Fibroblast of villous mesenchyme (primary cell): Measurements from ENCODE around the gene ADGRL3. TPM values are rescaled to one million over a fixed set of nuclear protein-coding genes. Genes with fewer than 3 reads are reported as not detected.

Experiments
- DNase-seq: peaks from one replicate; pipeline ENCODE4 v3.0.0-alpha.2; 2010; ENCODE audit warnings: low read depth
- H3K4me3 ChIP-seq: 2 replicates; pipeline ENCODE4 v1.5.1; 2011; ENCODE audit warnings: low read depth, mild to moderate bottlenecking, low read length
- CTCF ChIP-seq: IDR thresholded peaks from 2 replicates; pipeline ENCODE4 v1.5.1; 2012; ENCODE audit warnings: low read depth, mild to moderate bottlenecking, low read length; ENCODE audit not compliant: insufficient read depth
- total RNA-seq: library from RNA; depleted of rRNA; stranded (reverse); fragments of >200 nt; gene quantifications from 2 replicates; pipeline ENCODE4 v1.2.3, GENCODE V29; 2012

The ADGRL3 gene
- total RNA-seq, 1 donor: 2.2 TPM

GRCh38 chr4:61212788-61213187, 12.7 kb downstream of the ADGRL3 start:
- no peak overlapping the region for H3K4me3 ChIP-seq
- no peak for TF ChIP-seq CTCF
- DNase-seq: no peak

- no peak for DNase-seq
- H3K4me3 ChIP-seq: no peak overlapping the region
- no peak for TF ChIP-seq CTCF
Measured at GRCh38 chr4:61214680-61215079, 14.6 kb downstream of the ADGRL3 start.

GRCh38 chr4:61217222-61217621, 17.1 kb downstream of the ADGRL3 start:
- H3K4me3 ChIP-seq: no peak overlapping the region
- DNase-seq: no peak
- TF ChIP-seq CTCF: no peak

GRCh38 chr4:61220556-61220955, 20.4 kb downstream of the ADGRL3 start:
- no peak overlapping the region for H3K4me3 ChIP-seq
- no peak for DNase-seq
- TF ChIP-seq CTCF: no peak

GRCh38 chr4:61223385-61223784, 23.3 kb downstream of the ADGRL3 start:
- no peak for TF ChIP-seq CTCF
- no peak overlapping the region for H3K4me3 ChIP-seq
- DNase-seq: no peak

- no peak overlapping the region for H3K4me3 ChIP-seq
- TF ChIP-seq CTCF: no peak
- DNase-seq: no peak
Measured at GRCh38 chr4:61224573-61224972, 24.4 kb downstream of the ADGRL3 start.

GRCh38 chr4:61225656-61226055, 25.5 kb downstream of the ADGRL3 start:
- TF ChIP-seq CTCF: no peak
- no peak for DNase-seq
- H3K4me3 ChIP-seq: no peak overlapping the region
